Liver (tissue), 3 donors: ENCODE results near the gene MEF2D.

Source experiments
- CTCF ChIP-seq: fragments of 150-350 bp; IDR thresholded peaks from 2 replicates; pipeline ENCODE4 v1.5.1; 2017; ENCODE audit warnings: improper control_type of control experiment, low read depth, low read length; ENCODE audit not compliant: missing input control
- JUND ChIP-seq, 2 donors: IDR thresholded peaks; 2 replicates each; pipeline ENCODE4 v1.6.1; 2016; ENCODE audit warnings: antibody characterized with exemption in 2 of 2
- NR2F2 ChIP-seq: IDR thresholded peaks from 2 replicates; pipeline ENCODE4 v1.6.1; 2016; ENCODE audit warnings: antibody characterized with exemption
- RAD21 ChIP-seq, 2 donors: IDR thresholded peaks; 2 replicates each; pipeline ENCODE4 v1.6.1; 2016; ENCODE audit warnings: antibody characterized with exemption in 2 of 2, mild to moderate bottlenecking in 2 of 2
- REST ChIP-seq: IDR thresholded peaks from 2 replicates; pipeline ENCODE4 v1.6.1; 2016; ENCODE audit warnings: antibody characterized with exemption, mild to moderate bottlenecking
- YY1 ChIP-seq: IDR thresholded peaks from 2 replicates; pipeline ENCODE4 v1.6.1; 2016; ENCODE audit warnings: antibody characterized with exemption, mild to moderate bottlenecking
- ZBTB33 ChIP-seq: IDR thresholded peaks from 2 replicates; pipeline ENCODE4 v1.6.1; 2016; ENCODE audit warnings: antibody characterized with exemption
- TF ChIP-seq, protein P1 (sequence below): IDR thresholded peaks from 2 replicates; pipeline ENCODE4 v1.6.1; 2016; ENCODE audit warnings: antibody characterized with exemption
- donor health status: healthy.
- donor health status: healthy.

DNA sequence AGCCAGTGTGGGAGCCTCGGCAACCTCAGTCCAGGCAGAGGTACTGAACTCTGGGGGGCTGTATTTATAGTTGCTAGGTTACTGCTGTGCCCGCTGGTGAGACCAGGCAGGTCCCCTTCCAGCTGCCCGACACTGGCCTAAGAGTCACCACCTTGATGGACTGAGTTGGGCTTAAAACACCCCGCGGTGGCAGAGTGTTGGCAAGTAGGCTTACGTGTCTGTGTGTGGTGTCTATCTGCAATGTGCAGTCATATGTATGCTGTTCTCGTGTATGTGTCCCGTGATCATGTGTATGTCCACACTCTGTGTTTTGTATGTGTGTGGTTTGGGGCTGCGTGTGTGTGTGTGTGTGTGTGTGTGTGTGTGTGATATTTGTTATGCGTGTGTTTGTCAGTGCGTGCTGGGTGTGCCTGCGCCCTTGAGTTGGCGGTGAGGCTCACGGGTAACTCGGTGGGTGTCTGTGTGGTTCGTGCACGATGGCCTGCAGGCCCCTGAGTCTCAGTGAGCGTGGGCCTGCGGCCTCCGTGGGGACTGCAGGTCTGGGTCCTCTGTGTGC is 65.5 kb downstream of the MEF2D start:
- TF ChIP-seq CTCF (no peak), NR2F2 (no peak), REST (no peak), YY1 (no peak), ZBTB33 (no peak), JUND (IDR thresholded peaks at IDR 0.05) (no peak), RAD21 (IDR thresholded peaks at IDR 0.05) (no peak)
- TF ChIP-seq, protein P1, sequence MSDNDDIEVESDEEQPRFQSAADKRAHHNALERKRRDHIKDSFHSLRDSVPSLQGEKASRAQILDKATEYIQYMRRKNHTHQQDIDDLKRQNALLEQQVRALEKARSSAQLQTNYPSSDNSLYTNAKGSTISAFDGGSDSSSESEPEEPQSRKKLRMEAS = no peak
